ENCODE data around the gene FBLN1. TPM values are rescaled to one million over a fixed set of nuclear protein-coding genes. Genes with fewer than 3 reads are reported as not detected.

Gene FBLN1
- total RNA-seq, 1 experiment from 2014 or later = 23.4 TPM

- TF ChIP-seq RAD21 (IDR thresholded peaks at IDR 0.05; ENCODE audit: low read depth) (no peak), TCF7L2 (IDR thresholded peaks at IDR 0.05; ENCODE audit: borderline replicate concordance, extremely low read depth, insufficient read depth, insufficient read length) (no peak), EZH2phosphoT487 (IDR thresholded peaks at IDR 0.05; ENCODE audit: borderline replicate concordance) (no peak), EGR1 (IDR thresholded peaks at IDR 0.05; ENCODE audit: low read depth) (no peak), CEBPB (IDR thresholded peaks at IDR 0.05; ENCODE audit: low read depth) (no peak), FOSL1 (IDR thresholded peaks at IDR 0.05; ENCODE audit: low read depth) (no peak), POLR2A (IDR thresholded peaks at IDR 0.05; ENCODE audit: borderline replicate concordance, extremely low read depth, insufficient read depth, insufficient read length) (no peak), CTCF (IDR thresholded peaks at IDR 0.05 in 2 of 3, conservative IDR thresholded peaks at IDR 0.05 in 1 of 3; ENCODE audit: borderline replicate concordance in 1 of 3, insufficient read depth in 1 of 3, low read depth in 2 of 3, low read length in 2 of 3) (no peak), POLR2AphosphoS5 (IDR thresholded peaks at IDR 0.05; ENCODE audit: low read depth, low read length) (no peak), ZNF274 (IDR thresholded peaks at IDR 0.05; ENCODE audit: low read depth, low read length) (no peak), ATF3 (IDR thresholded peaks at IDR 0.05) (no peak), JUND (IDR thresholded peaks at IDR 0.05) (no peak), ZBTB33 (IDR thresholded peaks at IDR 0.05; ENCODE audit: extremely low read depth, insufficient replicate concordance, low read length) (no peak), REST (IDR thresholded peaks at IDR 0.05; ENCODE audit: low read depth) (no peak), SIN3A (IDR thresholded peaks at IDR 0.05; ENCODE audit: low read depth) (no peak), ZFX (IDR thresholded peaks at IDR 0.05) (no peak), YY1 (IDR thresholded peaks at IDR 0.05; ENCODE audit: extremely low read depth, insufficient replicate concordance, low read depth, low read length) (no peak), SP1 (IDR thresholded peaks at IDR 0.05; ENCODE audit: low read depth) (no peak)
- Histone ChIP-seq H3K27ac (ENCODE audit: low read depth, low read length) (no peak overlapping the region), H2AFZ (ENCODE audit: low read depth, low read length, poor library complexity, severe bottlenecking) (no peak overlapping the region), H3K4me1 (ENCODE audit: control insufficient read depth in 1 of 2, insufficient read depth in 2 of 2, low read length in 2 of 2) (peaks cover 0 to 6% of the 10 kb centered on the region in 2 experiments; a peak in 3 of 4 replicates), H3K9me2 (ENCODE audit: insufficient read depth) (no peaks in the 10 kb centered on the region), H3K4me3 (replicated peaks in 1 of 2; ENCODE audit: low read depth in 1 of 2, low read length in 2 of 2) (no peak overlapping the region), H3K79me2 (ENCODE audit: insufficient read depth, low read length) (no peaks in the 10 kb centered on the region), H3K4me2 (ENCODE audit: low read length) (no peak overlapping the region), H3K36me3 (ENCODE audit: control insufficient read depth in 1 of 2, insufficient read depth in 2 of 2, low read length in 2 of 2) (no peaks in the 10 kb centered on the region), H4K20me1 (ENCODE audit: insufficient read depth) (no peaks in the 10 kb centered on the region), H3K27me3 (ENCODE audit: insufficient read depth, low read length) (no peaks in the 10 kb centered on the region), H3K9me3 (ENCODE audit: control insufficient read depth in 1 of 2, insufficient read depth in 1 of 2, low read depth in 1 of 2, low read length in 2 of 2) (no peaks in the 10 kb centered on the region), H3K9ac (ENCODE audit: low read length) (no peak overlapping the region)
- ChIA-PET CTCF (no interaction called here), RAD21 (ENCODE audit: low non-redundant PET in 1 of 2, low total read pairs in 2 of 2, uncharacterized antibody in 2 of 2, unreplicated experiment in 2 of 2) (no interaction called here), POLR2A (no interaction called here)
- intact Hi-C loops (cut with micrococcal nuclease) = no loop called here
- ATAC-seq (no peak), DNase-seq (ENCODE audit: low read depth, low spot score) (no peak)
- no TSS peak for BruUV-seq (replicated peaks)
Observed at GRCh38 chr22:45506816-45507360, 4.2 kb downstream of the FBLN1 start.

Measured in HCT116 (cell line).